GM12874 (cell line): Measurements from ENCODE around the gene CXCR5.

Source experiments
- TF ChIP-seq, protein P1 (sequence below): IDR thresholded peaks from 2 replicates; pipeline ENCODE4 v1.5.1; 2011; ENCODE audit warnings: low read depth, mild to moderate bottlenecking, control low read depth, low read length, moderate library complexity; ENCODE audit not compliant: insufficient read depth

The CXCR5 gene

DNA sequence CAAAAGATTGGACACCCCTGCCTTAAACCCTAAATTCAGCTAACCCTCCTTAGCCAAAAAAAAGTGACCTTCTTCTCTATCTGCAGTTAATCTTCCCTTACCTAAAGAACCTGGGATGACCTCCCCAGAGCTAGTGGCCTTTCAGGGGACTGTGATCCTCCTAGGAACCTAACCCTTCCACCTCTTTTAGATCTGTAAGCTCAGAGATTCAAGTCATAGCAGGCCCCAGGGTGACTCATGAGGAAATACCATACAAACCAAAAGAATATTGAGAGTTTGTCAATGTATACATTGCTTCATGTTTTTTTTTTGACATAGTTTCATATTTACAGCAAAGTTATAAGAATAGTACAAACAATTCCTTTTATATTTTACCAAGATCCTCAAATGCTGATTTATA is 38.3 kb upstream of the CXCR5 start:
- TF ChIP-seq, protein P1, sequence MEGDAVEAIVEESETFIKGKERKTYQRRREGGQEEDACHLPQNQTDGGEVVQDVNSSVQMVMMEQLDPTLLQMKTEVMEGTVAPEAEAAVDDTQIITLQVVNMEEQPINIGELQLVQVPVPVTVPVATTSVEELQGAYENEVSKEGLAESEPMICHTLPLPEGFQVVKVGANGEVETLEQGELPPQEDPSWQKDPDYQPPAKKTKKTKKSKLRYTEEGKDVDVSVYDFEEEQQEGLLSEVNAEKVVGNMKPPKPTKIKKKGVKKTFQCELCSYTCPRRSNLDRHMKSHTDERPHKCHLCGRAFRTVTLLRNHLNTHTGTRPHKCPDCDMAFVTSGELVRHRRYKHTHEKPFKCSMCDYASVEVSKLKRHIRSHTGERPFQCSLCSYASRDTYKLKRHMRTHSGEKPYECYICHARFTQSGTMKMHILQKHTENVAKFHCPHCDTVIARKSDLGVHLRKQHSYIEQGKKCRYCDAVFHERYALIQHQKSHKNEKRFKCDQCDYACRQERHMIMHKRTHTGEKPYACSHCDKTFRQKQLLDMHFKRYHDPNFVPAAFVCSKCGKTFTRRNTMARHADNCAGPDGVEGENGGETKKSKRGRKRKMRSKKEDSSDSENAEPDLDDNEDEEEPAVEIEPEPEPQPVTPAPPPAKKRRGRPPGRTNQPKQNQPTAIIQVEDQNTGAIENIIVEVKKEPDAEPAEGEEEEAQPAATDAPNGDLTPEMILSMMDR, result no peak

DNA sequence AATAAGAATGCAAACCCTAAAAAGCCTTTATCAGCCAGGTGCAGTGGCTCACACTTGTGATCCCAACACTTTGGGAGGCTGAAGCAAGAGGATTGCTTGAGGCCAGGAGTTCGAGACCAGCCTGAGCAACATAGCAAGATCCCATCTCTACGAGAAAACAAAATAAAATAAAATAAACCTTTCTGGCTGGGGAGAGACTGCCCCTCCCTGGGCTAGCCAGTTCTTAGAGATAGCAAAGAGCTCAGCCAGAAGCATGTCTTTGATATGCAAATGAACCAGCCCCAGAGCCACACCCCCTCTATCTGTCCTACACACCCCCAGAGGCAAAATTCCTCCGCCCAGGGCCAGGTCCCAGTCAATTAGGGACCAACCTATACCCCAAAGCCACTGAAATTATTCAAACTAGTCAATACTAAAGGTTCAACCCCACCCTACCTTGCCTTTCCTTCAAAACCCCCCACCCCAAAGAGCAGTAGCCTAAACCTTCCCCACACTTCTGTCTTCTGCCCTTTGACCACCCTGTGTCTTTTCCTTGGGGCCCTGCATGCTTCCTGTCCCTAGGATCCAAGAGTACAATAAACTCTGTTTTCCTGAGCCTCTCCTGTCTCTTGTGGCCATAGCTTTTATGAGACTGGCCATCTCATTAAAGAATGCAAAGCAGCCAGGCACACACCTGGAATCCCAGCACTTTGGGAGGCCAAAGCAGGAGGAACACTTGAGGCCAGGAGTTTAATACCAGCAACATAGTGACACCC is 37.3 kb upstream of the CXCR5 start:
- TF ChIP-seq, protein P1, result no peak

DNA sequence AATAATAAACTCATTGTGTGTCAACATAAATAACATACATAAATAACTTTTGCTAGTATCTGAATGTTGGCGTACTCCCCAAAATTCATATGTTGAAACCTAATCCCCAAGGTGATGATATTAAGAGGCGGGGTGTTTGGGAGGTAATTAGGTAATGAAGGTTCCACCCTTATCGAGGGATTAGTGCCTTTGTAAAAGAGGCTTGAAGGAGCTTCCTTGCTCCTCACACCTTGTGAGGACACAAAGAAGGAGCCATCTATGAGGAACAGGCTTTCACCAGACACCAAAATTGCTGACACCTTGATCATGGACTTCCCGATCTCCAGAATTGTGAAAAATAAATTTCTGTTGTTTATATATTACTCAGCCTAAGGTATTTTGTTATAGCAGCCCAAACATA is 33.9 kb upstream of the CXCR5 start:
- TF ChIP-seq, protein P1, result no peak

DNA sequence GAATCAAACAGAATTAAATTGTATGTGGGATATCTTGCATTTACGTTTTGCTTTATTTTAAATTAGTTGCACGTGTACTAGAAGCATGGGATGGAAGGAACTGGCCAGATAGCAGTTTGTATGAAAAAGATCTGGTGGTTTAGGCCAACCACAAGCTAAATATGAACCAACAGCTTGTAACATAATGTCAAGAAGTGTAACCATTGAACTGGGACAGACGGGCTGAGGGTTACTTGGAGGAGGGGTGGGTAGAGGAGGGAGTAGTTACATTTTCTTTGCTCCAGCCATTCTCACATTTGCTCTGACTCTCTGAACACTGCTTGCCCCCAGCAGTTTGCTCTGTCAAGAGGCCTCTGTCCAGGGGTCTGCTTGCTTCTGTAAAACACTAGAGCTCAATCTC is 31.7 kb upstream of the CXCR5 start:
- TF ChIP-seq, protein P1, result no peak

DNA sequence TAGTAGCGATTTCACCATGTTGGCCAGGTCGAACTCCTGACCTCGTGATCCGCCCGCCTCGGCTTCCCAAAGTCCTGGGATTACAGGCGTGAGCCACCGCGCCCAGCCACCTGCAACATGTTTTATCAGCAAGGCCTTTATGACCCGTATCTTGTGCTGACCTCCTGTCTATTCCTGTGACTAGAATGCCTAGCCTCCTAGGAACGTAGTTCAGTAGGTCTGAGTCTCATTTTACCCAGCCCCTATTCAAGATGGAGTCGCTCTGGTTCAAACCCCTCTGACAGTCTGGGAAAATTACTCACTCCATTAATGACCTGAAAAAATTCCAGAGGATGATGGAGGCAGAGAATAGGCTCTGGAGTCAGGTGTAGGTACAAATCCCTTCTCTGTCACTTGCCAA is 30.0 kb upstream of the CXCR5 start:
- TF ChIP-seq, protein P1, result no peak

DNA sequence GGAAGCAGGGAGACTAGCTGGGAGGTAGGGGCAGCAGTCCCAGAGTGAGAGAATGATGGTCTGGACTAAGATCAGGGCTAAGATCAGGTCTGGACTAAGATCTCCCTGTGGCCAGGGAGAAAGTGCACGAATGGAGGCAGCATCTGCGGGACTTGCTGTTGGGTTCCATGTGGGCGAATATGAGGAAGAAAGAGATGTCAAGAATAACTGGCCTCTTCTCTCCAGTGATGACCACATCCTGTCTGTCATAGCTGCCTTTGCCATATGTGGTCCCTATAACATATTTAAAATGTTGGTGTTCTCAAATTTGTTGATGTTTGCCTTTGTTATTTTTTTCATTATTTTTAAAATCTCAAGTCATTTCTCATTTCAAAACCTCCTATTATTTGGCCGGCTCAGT is 27.4 kb upstream of the CXCR5 start:
- TF ChIP-seq, protein P1, result no peak

DNA sequence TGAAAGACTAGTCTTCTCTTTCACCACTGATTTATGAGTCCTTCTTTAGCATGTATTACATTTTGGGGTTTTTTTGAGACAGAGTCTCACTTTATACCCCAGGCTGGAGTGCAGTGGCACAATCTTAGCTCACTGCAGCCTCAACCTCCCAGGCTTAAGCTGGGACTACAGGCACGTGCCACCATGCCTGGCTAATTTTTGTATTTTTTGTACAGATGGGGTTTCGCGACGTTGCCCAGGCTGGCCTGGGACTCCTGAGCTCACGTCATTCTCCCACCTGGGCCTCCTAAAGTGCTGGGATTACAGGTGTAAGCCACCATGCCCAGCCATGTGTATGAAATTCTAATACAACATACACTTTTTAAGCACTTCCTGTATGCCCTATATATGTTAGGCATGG is 26.3 kb upstream of the CXCR5 start:
- TF ChIP-seq, protein P1, result no peak
